Measurements from ENCODE around the gene CD22.

DNA sequence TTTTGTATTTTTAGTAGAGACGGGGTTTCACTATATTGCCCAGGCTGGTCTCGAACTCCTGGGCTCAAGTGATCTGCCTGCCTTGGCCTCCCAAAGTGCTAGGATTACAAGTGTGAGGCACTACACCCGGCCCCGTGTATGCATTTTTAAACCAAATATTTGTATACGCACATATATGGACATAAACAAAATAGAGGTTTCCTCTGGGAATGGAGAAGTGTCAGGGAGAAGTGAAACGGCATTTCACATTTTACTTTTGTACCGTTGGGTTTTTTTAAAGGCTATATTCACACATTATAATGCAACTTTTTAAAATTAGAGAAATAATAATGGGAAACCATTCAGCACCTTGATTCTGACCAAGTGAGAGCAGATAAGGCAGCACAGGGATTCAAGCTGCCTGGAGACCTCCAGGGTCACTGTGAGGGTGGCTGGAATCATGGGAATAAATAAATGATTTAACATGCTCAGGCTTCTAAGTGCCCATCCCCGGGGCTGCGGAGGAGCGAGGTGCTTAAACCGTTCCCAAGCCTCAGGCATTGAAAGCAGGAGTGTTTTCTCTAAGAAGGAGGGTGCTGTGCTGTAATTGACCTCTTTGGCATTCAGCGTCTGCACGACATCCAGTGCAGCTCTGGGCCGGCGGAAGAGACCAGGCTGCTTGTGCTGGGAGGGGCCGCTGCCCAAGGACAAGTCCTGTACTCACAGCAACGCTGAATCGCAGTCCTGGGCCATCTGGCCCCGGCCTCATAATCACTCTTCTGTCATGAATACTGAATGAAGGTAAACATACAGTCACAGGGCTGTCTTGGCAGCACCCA lies 66.6 kb downstream of the CD22 start:
- TF ChIP-seq, protein P1, sequence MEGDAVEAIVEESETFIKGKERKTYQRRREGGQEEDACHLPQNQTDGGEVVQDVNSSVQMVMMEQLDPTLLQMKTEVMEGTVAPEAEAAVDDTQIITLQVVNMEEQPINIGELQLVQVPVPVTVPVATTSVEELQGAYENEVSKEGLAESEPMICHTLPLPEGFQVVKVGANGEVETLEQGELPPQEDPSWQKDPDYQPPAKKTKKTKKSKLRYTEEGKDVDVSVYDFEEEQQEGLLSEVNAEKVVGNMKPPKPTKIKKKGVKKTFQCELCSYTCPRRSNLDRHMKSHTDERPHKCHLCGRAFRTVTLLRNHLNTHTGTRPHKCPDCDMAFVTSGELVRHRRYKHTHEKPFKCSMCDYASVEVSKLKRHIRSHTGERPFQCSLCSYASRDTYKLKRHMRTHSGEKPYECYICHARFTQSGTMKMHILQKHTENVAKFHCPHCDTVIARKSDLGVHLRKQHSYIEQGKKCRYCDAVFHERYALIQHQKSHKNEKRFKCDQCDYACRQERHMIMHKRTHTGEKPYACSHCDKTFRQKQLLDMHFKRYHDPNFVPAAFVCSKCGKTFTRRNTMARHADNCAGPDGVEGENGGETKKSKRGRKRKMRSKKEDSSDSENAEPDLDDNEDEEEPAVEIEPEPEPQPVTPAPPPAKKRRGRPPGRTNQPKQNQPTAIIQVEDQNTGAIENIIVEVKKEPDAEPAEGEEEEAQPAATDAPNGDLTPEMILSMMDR (IDR thresholded peaks at IDR 0.05), result no peak
- TF ChIP-seq POLR2A (IDR thresholded peaks at IDR 0.05) (no peak), EP300 (IDR thresholded peaks at IDR 0.05) (no peak)

Measured in ovary (tissue), 3 donors.